Superior temporal gyrus (tissue), 1 donor: ENCODE data around the gene CCDC93.

Experiments
- DNase-seq: peaks from one replicate; pipeline ENCODE4 v3.0.0-alpha.2; 2016; ENCODE audit errors: extremely low spot score

The CCDC93 gene, protein sequence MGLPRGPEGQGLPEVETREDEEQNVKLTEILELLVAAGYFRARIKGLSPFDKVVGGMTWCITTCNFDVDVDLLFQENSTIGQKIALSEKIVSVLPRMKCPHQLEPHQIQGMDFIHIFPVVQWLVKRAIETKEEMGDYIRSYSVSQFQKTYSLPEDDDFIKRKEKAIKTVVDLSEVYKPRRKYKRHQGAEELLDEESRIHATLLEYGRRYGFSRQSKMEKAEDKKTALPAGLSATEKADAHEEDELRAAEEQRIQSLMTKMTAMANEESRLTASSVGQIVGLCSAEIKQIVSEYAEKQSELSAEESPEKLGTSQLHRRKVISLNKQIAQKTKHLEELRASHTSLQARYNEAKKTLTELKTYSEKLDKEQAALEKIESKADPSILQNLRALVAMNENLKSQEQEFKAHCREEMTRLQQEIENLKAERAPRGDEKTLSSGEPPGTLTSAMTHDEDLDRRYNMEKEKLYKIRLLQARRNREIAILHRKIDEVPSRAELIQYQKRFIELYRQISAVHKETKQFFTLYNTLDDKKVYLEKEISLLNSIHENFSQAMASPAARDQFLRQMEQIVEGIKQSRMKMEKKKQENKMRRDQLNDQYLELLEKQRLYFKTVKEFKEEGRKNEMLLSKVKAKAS

DNA sequence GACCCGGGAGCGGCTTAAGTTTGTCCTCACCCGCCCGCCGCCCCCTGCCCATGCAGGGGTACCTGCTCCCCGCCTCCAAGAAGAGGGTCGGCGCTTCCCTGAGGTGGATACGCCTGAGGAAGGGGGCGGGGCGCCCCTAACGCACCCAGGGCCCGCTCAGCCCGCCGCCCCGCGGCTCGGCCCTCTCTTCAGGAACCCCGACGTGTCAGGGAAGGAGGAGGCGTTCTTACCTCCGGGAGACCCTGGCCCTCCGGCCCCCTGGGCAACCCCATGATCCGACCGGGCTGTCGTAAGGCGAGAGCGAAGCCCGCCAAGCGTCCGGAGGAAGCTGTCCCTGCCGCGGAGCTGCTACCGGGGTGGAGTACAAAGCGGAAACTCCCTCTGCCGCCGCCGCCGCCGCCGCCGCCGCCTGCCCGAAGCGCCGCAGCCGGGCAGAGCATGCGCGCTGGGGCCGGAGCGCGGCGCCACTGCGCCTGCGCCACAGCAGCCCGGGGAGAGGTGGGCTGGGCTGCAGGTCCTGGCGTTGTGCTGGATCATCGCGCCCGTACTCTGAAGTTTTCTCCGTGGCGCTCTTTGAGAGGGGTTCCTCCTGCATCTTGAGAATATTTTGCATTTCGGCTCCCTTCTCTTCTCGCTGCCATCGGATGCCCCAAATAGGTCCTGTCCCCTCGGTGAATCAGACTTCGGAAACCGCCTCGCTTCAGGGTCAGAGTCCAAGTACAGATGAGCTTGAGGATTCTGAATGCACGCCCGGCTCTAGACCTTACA is at the start of gene CCDC93:
Gene CCDC93, minus strand, starts transcription at position 347 of the 768 bp plus-strand sequence. Its CDS starts 75 bp downstream, at position 272.
- DNase-seq, result peak; percentile 83

DNA sequence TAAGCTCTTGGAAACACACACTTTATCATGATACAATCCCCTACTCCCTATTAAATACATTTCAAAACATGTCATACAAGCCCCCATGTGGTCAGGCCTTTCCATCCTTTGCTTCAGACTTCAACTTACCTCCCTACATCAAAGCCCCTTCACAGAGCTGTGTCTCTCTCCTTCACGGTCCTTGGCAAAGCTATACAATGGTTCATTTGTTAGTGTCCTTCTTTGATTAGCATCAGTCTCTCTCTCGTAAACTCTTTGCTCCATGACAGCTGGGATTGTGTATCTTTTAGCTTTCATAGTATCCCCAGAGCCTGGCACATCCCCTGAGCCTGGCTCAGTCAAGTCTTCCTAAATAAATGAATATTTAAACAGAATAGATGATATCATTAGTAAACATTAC is 48.8 kb upstream of the CCDC93 start:
- no peak for DNase-seq

DNA sequence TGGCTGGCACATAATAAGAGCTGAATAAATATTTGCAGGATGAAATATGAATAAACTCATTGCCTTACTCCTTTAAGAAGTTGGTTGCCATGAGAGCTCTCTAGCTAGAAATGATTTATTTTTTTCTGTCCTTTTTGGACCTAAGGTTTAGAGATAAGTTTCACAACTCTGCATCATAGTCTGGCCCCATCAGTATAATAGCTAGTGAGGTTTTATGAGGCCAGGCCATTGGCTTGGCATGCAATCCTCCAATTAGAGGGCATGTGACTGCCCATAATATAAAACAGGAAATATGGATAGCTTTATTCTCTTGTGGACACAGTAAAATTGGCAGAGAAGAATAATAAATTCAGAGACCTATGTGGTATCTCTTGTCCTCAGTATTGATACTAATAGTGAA is 48.2 kb upstream of the CCDC93 start:
- no peak for DNase-seq

DNA sequence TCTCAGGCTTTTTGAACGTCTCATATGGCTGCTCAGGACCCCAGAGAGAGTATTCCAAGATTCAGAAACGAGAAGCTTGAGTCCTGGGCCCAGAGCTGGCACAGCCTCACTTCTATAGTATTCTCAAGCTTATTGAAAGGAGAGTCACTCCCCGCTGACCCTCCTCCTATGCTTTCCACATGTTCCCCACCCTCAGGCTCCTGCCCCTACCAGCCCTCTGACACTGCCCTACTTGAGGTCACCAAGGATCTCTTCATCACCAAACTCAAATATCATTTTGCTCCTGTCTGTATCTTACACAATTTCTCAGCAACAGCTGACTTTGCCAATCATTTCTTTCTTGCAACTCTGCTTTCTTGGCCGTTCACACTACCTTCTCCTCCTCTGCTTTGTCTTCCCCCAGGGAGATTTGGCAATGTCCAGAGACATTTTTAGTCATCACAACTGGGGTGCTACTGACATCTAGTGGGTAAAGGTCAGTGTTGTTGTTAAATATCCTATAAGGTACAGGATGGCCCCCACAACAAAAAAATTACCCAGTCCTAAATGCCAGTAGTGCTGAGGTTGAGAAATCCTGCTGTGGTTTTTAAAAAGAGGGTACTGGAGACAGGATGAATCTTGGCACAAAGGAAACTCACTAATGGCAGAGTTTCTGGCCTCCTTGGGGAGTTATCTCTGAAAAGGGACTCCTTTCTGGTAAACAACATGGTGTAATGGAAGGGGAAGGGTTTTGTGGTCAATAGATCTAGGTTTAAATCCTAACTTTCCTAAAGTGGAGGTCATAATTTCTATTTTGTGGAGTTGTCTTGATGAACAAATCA is 47.5 kb upstream of the CCDC93 start:
- peak; percentile 33 for DNase-seq

DNA sequence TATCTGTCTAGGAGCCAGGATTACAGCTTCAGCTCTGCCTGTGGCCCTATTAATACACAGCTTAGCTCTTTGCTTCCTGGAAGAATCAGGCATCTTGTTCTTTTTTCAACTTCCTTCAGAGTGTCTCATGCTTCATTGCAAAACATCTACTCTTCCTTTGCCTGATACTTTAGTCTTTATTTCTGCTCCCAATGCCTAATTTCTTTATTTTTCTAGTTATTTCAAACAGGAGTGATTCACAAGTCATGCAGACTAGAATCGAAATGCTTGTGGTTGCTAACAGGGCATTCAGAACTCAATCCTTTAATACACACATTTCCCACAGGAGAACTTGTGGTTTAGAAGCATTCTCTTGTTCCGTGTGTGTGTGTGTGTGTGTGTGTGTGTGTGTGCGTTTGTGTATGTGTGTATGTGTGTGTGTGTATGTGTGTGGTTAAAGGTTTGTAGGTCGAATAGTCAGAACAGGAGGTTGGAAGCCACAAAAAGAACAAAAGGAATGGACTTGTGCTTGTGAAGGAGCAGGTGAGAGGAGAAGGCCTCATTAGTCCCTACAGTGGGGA is 46.1 kb upstream of the CCDC93 start:
- DNase-seq, result no peak

DNA sequence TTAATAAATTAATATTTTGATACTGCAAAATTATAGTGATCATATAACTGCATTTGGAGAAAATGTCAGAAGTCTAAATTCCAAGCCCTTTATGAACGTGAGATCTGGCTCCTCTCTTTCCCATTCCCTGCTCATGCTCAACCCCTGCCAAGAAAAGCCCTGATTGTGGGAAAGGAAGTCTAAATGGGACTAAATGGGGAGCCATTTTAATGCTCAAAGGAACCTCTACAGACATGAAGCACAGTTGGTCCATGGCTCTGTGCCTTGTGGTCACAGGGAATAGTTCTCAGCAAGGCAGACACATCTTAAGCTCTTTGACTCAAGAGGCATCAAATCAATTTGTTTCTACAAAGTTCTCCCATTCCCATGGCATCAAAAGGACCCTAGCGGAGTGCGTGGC is 45.1 kb upstream of the CCDC93 start:
- no peak for DNase-seq

DNA sequence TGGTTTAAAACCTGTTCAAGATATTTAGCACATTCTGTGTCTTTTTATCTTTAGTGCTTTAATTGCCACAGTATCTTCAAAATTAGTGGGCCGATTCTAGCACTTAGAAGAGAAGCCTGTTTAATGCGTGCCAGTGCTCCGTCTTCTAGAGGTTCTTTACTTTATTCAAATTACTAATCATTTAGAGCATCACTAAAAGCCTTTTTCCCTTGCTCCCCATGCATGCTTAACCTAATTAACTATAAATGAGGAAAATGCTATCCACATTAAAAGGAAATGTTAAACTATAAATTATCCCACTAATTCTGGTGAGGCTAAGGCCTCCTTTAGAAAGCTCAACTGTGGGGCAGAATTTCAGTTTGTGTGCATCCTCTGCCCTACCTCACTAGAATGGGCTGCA is 42.9 kb upstream of the CCDC93 start:
- DNase-seq, result no peak

DNA sequence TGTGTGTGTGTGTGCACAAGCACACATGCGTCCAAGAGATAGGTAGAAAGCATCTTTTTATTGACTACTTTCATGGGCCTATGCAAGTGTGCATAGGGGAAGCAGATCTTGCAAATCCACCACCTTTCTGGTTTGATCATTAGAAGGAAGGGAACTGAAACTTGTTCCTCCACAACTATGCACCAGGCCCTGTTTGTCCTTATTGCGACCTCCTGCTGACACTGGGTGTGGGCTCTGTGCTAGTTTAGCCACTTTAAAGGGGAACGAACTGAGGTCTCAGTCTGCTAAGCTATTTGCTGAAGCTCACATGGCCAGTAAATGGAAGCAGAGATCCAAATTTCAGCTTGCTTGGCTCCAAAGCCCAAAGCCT is 42.3 kb upstream of the CCDC93 start:
- peak; percentile 17 for DNase-seq

DNA sequence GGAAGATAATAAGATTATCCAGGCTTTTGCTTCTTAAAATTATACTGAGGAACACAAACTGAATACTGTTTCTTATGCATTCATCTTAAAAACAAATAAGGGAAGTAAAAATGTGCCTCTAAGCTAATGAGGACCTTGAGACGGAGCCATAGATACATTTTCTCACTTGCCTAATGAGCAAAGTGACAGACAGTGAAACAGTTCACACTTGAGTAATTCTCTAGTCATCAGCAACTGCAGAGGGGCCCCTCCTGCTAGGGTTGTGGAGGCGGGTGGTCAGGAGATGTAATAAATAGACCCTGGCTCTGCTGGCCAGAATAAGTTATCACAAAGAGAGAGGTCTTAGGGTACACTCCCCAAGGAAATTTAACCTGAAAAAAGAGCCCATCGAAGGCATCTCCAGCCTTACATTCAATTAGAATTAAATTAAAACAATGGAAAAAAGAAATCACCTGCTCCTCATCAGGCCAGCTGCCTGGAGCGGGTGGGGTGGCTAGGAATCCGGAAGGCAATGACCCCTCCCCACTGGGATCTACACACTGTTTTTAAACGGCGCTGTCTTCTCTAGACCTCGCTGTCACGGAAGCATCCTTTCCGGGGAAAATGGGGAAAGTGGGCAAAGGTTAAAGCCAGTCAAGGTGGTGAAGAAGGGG is 41.8 kb upstream of the CCDC93 start:
- no peak for DNase-seq

DNA sequence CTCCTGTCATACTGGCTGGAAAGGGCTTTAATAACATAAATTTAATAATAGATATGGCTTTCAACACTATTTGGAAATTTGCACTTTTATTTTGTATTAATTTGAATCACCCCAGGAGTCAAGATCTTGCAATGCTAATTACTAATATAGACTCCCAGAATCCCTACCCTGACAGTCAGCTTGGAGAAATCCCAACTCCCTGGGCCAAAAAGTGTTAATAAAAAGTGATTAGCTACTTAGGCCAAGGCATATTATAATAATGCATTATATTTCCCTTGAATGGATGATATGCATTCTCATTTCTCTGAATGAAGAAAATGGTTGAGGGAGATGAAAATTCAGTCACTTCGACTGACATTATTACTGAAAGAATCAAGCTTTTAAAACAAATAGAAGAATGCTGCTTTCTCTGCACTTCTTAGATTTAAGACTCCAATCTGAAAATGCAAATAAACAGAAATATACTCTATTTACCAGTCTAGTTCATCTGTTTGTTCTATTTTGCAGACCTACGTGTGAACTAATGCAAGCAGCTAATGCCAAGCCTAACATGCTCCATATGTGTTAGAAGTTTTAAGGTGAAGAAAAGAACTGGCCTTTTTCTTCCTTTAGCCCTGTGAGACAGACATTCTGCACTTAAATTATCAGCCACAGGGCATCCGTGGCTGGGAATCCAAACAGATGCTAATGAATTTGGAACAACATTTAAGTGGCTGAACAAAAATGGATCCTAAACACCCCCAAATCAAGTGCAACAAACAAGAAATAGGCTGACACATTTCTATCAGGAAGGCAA is 40.5 kb upstream of the CCDC93 start:
- no peak for DNase-seq

DNA sequence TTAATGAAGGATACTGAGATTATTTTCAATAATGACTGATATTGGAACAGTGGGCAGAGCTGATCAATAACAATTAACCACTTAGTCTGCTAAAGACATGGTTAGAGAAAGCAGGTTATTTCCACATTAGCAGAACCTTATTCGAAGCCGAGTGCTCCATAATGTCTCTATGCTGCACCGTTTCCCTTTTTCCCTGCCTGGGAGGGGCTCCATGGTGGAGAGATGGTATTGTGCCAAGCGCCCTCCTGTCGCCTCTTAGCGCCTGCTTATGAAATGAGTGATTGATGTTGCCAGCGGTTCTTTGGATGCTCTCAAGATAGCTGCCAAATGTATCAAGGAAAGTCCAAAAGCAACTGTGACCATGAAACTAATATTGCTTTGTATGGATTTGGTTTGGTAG is 39.8 kb upstream of the CCDC93 start:
- DNase-seq, result no peak

DNA sequence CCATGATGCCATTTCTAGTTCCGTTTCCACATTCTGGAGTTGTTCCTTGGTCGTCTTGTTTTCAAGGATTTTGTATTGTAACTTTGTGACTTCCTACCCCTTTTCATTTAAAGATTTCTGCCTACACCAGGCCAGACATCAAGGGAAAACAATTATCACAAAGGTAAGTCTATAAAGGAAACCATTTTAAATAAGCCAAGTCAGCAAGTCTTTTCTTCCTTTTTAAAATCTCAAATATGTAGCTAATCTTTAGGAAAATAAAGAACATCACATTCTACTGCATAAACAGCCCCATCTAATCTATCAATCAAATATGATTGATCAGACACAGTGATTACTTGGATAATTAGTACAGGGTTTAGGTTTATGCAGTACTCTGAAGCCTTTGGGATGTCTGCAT is 38.6 kb upstream of the CCDC93 start:
- no peak for DNase-seq

DNA sequence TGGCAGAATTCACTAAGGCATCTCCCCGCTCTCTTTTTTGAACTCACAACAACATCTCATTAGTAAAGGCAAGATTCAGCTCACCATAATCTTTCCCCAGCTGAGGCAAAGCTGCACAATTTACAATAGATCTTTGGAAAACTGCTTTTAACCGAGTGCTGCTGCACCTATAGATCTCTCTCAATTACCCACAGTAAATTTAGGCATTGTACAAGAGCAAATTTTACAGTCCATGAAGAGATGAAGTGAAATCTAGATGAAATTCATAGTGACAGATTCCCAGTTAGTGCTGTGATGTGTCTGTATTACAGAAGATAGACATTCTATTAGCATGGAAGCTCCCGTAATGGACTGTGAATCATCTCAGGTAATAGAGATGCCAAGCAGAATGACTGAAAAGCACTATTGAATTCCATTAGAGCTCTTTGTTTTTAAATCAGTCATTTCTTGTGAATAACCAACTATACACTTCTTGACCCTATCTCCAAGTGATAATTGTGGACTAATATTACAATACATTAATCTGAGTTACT is 38.0 kb upstream of the CCDC93 start:
- no peak for DNase-seq

DNA sequence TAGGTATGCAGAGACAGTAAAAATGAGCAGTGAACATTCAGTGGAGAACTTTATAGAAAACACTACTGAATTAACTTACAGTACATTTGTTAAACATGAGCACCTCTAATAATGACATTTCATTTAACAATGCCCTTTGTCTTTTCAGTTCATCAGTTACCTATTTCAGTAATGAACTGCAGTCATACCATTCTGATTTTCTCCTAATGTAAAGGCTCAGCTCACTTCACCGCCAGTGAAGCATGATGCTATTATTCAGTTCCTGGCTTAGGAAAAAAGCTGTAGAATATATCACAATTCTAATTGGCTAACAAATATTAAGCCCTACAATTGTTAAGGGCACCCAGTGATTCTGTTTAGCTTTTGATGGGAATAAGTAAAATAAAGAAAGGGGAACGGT is 37.1 kb upstream of the CCDC93 start:
- no peak for DNase-seq

DNA sequence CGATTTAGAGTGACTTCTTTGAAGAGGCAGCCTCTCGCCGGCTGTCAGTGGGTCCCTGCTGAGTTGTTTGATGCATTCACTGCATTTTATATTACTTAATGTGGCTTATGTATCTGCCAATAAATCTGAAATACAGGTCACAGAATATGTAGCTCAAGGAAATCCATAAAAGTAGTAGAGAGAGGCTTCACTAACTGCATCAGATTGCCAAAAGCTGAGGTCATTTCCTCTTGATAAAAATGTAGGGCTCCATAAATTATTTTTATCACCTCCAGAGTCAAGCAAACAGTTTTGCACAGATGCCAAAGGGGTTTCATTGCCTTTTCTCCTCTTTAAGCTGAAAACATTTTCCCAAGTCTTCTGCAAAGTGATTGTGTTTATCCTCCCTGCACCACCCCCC is 36.5 kb upstream of the CCDC93 start:
- no peak for DNase-seq

DNA sequence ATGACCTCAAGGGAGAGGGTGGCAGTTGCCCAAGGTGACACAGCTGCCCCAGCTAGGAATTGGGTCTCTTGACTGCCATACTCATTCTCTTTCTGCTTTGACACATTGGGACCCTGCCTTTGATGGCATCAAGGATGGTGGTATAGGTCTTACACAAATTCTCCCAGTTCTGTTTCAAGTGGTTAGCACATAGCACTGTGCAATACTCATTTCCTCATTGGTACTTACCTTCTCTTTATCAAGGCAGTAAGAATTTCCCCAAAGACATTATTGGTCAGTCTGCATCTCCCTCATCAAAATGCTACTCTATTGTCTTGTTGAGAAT is 35.9 kb upstream of the CCDC93 start:
- no peak for DNase-seq

DNA sequence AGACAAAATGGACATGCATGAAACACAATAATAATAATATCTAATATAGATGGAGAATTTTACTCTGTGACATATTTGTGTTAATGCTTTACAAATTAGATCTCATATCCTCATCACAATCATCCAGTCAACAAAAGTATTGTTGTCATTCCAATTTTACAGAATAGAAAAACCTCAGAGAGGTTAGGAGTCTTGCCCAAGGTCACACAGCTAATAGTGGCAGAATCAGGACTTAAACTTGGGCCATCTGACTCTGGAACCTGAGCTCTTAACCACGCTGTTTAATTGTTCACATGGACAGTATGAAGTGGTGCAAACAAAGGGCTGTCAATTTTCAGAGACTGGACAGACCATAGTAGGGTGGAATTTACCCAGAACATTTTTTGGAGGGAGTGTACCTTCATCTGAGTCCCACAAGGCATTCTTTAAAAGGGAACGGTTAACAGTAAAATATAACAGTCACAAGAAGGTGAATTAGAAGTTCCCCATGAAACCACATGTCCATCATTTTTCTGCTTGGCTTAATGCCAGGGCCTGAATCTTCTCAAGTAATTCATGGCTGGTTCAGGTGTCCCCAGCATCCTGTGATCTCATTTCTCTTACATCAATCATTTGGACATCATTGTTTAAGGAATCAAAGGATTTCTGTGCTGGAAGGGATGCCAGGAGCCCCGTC is 35.4 kb upstream of the CCDC93 start:
- DNase-seq, result no peak

DNA sequence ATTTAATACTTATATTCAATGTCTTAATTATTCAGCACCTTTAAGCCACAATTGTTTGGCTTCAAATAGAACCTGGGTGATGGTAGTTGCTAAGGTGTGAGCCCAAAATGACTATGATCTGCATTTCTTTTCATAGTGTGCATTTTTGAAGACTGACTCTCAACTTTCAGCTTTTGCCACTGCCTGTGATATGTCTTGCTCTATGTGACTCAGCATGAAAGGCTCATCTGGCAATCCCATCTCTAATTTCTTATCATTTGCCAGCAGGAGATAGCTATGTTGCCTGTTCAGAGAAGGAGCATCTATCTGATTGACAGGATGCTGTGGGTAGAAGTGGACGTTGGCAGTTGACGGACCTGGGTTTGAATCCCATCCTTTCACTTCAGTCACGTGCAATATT is 34.5 kb upstream of the CCDC93 start:
- no peak for DNase-seq

DNA sequence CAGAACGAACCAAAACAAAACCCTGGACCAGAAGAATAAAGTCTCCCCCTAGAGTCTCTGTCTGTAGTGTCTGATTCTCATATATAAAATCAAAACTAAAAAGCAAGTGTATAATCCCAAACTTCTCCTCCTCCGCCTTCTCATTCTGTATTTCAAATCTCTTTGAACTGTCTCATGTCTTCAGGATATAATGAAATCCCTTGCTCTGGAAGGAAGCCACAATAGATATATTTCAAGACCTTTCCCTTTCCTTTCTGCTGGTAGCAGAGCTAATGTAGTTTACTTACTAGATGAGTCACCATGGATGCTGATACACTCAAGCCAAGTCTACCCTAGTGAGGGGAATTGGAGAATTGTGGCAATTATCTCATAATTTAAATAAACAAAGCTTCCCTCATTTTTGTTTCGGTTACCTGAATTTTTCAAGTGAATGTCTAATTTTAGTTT is 33.5 kb upstream of the CCDC93 start:
- DNase-seq, result no peak
